ENCODE results near the gene JMJD1C.

JMJD1C gene

GRCh38 chr10:63221950-63222349 lies 243.8 kb downstream of the JMJD1C start:
- DNase-seq (ENCODE audit: low spot score): no peak

- no peak for DNase-seq (ENCODE audit: low spot score)
Measured at GRCh38 chr10:63219749-63220148, 246.0 kb downstream of the JMJD1C start.

- DNase-seq (ENCODE audit: low spot score): peak; percentile 58
Measured at GRCh38 chr10:63217120-63217605, 248.6 kb downstream of the JMJD1C start.

- DNase-seq (ENCODE audit: low spot score): peak; percentile 29
Measured at GRCh38 chr10:63214571-63214970, 251.2 kb downstream of the JMJD1C start.

GRCh38 chr10:63213489-63213888 lies 252.3 kb downstream of the JMJD1C start:
- DNase-seq (ENCODE audit: low spot score): no peak

GRCh38 chr10:63210611-63211196 lies 255.1 kb downstream of the JMJD1C start:
- no peak for DNase-seq (ENCODE audit: low spot score)

- no peak for DNase-seq (ENCODE audit: low spot score)
Measured at GRCh38 chr10:63209705-63210104, 256.1 kb downstream of the JMJD1C start.

- peak; percentile 18 for DNase-seq (ENCODE audit: low spot score)
Measured at GRCh38 chr10:63208986-63209385, 256.8 kb downstream of the JMJD1C start.

- peak; percentile 68 for DNase-seq (ENCODE audit: low spot score)
Measured at GRCh38 chr10:63206997-63207811, 258.6 kb downstream of the JMJD1C start.

- no peak for DNase-seq (ENCODE audit: low spot score)
Measured at GRCh38 chr10:63206576-63206975, 259.2 kb downstream of the JMJD1C start.

GRCh38 chr10:63205421-63205820 lies 260.4 kb downstream of the JMJD1C start:
- no peak for DNase-seq (ENCODE audit: low spot score)

- no peak for DNase-seq (ENCODE audit: low spot score)
Measured at GRCh38 chr10:63204667-63205391, 260.9 kb downstream of the JMJD1C start.

- DNase-seq (ENCODE audit: low spot score): no peak
Measured at GRCh38 chr10:63201118-63201517, 264.7 kb downstream of the JMJD1C start.

GRCh38 chr10:63200431-63200830 lies 265.3 kb downstream of the JMJD1C start:
- no peak for DNase-seq (ENCODE audit: low spot score)

GRCh38 chr10:63199716-63200115 lies 266.1 kb downstream of the JMJD1C start:
- DNase-seq (ENCODE audit: low spot score): no peak

GRCh38 chr10:63197344-63198092 lies 268.3 kb downstream of the JMJD1C start:
- DNase-seq (ENCODE audit: low spot score): peak; percentile 68

GRCh38 chr10:63192826-63193225 lies 273.0 kb downstream of the JMJD1C start:
- peak; percentile 33 for DNase-seq (ENCODE audit: low spot score)

GRCh38 chr10:63175534-63175933 lies 290.2 kb downstream of the JMJD1C start:
- DNase-seq (ENCODE audit: low spot score): no peak

- no peak for DNase-seq (ENCODE audit: low spot score)
Measured at GRCh38 chr10:63173468-63174232, 292.1 kb downstream of the JMJD1C start.

GRCh38 chr10:63171926-63172325 lies 293.9 kb downstream of the JMJD1C start:
- DNase-seq (ENCODE audit: low spot score): no peak

GRCh38 chr10:63171255-63171855 lies 294.4 kb downstream of the JMJD1C start:
- no peak for DNase-seq (ENCODE audit: low spot score)
